ENCODE measurements around the gene ZBTB14.

The ZBTB14 gene

DNA sequence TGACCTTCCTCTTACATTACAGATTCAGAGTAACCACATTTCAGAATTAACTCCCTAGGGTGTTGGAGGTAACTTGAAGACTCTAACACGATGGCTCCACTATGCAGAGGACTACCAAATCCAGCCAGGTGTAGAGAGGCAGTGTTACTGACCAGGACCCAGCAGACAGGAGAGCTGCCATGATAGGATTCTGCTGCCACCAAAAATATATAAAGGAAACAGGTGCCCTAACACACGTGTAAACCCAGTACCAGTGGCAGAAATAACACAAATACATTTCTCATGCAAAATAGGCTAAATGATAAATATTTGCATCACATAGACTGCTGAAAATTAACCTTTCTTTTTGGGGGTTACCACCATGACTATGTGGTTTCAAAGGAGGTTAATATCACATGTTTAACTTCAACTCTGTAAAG lies 7.0 kb downstream of the ZBTB14 start:
- no peak for TF ChIP-seq FOXP2 (optimal IDR thresholded peaks at IDR 0.05; ENCODE audit: borderline replicate concordance, extremely low read depth, extremely low read length, insufficient read depth)
- TF ChIP-seq SIN3A (IDR thresholded peaks at IDR 0.05; ENCODE audit: borderline replicate concordance, insufficient read depth, low read length), result no peak
- TF ChIP-seq POLR2AphosphoS5 (IDR thresholded peaks at IDR 0.05; ENCODE audit: low read depth, low read length), result no peak
- TF ChIP-seq, protein P1, sequence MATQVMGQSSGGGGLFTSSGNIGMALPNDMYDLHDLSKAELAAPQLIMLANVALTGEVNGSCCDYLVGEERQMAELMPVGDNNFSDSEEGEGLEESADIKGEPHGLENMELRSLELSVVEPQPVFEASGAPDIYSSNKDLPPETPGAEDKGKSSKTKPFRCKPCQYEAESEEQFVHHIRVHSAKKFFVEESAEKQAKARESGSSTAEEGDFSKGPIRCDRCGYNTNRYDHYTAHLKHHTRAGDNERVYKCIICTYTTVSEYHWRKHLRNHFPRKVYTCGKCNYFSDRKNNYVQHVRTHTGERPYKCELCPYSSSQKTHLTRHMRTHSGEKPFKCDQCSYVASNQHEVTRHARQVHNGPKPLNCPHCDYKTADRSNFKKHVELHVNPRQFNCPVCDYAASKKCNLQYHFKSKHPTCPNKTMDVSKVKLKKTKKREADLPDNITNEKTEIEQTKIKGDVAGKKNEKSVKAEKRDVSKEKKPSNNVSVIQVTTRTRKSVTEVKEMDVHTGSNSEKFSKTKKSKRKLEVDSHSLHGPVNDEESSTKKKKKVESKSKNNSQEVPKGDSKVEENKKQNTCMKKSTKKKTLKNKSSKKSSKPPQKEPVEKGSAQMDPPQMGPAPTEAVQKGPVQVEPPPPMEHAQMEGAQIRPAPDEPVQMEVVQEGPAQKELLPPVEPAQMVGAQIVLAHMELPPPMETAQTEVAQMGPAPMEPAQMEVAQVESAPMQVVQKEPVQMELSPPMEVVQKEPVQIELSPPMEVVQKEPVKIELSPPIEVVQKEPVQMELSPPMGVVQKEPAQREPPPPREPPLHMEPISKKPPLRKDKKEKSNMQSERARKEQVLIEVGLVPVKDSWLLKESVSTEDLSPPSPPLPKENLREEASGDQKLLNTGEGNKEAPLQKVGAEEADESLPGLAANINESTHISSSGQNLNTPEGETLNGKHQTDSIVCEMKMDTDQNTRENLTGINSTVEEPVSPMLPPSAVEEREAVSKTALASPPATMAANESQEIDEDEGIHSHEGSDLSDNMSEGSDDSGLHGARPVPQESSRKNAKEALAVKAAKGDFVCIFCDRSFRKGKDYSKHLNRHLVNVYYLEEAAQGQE (IDR thresholded peaks at IDR 0.05; ENCODE audit: insufficient read depth in 1 of 2, low read depth in 2 of 2, low read length in 2 of 2), result no peak
- no peak for TF ChIP-seq TAF1 (IDR thresholded peaks at IDR 0.05; ENCODE audit: borderline replicate concordance, insufficient read depth, low read length)

DNA sequence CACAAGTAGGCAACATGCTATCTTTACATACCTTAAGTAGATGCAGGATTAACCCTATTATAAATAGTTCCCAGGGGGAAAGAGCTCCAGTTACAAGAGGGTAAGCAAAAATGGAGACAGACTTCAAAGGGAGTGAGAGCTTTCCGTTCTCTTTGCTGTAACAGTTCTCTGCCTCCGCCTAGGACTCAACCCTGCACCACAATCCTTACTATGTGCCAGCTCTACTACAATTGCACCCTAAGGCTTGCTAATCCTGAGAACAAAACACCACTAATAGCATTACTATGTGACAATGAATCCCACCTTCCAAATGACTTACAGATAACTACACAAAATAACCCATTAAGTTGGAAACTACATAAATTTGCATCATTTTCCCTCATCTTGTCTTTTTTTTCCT lies 7.7 kb downstream of the ZBTB14 start:
- TF ChIP-seq, protein P1 (IDR thresholded peaks at IDR 0.05; ENCODE audit: insufficient read depth in 1 of 2, low read depth in 2 of 2, low read length in 2 of 2), result no peak
- TF ChIP-seq FOXP2 (optimal IDR thresholded peaks at IDR 0.05; ENCODE audit: borderline replicate concordance, extremely low read depth, extremely low read length, insufficient read depth) (no peak), SIN3A (IDR thresholded peaks at IDR 0.05; ENCODE audit: borderline replicate concordance, insufficient read depth, low read length) (no peak), TAF1 (IDR thresholded peaks at IDR 0.05; ENCODE audit: borderline replicate concordance, insufficient read depth, low read length) (no peak), POLR2AphosphoS5 (IDR thresholded peaks at IDR 0.05; ENCODE audit: low read depth, low read length) (no peak)

DNA sequence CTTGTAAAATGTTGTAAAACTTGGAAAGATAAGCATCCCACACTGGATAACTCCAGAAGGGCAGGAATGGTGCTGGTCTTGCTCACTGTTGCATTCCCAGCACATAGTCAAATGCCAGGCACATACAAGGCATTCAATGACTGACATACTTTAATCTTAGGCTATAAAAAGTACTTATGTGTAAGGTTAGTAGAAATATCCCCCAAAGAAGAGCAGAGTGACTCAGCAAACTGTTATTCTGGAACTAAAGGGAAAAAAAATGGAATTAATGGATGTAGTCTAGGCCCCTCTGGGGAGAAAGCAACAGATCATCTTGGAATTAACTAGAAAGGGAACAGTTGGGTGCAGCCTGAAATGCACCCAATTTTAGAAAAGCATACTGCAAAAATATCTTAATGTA lies 9.0 kb downstream of the ZBTB14 start:
- TF ChIP-seq TAF1 (IDR thresholded peaks at IDR 0.05; ENCODE audit: borderline replicate concordance, insufficient read depth, low read length), result no peak
- no peak for TF ChIP-seq FOXP2 (optimal IDR thresholded peaks at IDR 0.05; ENCODE audit: borderline replicate concordance, extremely low read depth, extremely low read length, insufficient read depth)
- TF ChIP-seq SIN3A (IDR thresholded peaks at IDR 0.05; ENCODE audit: borderline replicate concordance, insufficient read depth, low read length), result no peak
- TF ChIP-seq POLR2AphosphoS5 (IDR thresholded peaks at IDR 0.05; ENCODE audit: low read depth, low read length), result no peak
- TF ChIP-seq, protein P1 (IDR thresholded peaks at IDR 0.05; ENCODE audit: insufficient read depth in 1 of 2, low read depth in 2 of 2, low read length in 2 of 2), result no peak

DNA sequence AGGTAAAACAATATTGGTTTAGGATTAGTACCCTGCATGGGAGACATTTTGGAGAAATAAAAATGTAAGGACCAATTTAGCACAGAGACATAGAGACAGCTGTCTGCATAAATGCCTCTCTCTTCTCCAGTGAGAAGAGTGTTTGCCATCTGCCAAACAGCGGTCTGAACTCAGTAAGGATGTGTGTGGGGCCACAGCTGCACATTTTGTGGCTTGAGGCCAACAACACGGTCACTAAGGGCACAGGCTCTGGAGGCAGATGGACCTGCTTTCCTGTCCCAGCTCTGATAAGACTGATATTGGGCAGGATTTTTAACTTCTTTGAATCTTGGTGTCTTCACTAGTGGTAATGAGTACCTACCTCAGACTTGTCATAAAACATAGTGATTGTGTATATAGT lies 10.2 kb downstream of the ZBTB14 start:
- TF ChIP-seq TAF1 (IDR thresholded peaks at IDR 0.05; ENCODE audit: borderline replicate concordance, insufficient read depth, low read length) (no peak), POLR2AphosphoS5 (IDR thresholded peaks at IDR 0.05; ENCODE audit: low read depth, low read length) (no peak), FOXP2 (optimal IDR thresholded peaks at IDR 0.05; ENCODE audit: borderline replicate concordance, extremely low read depth, extremely low read length, insufficient read depth) (no peak), SIN3A (IDR thresholded peaks at IDR 0.05; ENCODE audit: borderline replicate concordance, insufficient read depth, low read length) (no peak)
- TF ChIP-seq, protein P1 (IDR thresholded peaks at IDR 0.05; ENCODE audit: insufficient read depth in 1 of 2, low read depth in 2 of 2, low read length in 2 of 2), result no peak

DNA sequence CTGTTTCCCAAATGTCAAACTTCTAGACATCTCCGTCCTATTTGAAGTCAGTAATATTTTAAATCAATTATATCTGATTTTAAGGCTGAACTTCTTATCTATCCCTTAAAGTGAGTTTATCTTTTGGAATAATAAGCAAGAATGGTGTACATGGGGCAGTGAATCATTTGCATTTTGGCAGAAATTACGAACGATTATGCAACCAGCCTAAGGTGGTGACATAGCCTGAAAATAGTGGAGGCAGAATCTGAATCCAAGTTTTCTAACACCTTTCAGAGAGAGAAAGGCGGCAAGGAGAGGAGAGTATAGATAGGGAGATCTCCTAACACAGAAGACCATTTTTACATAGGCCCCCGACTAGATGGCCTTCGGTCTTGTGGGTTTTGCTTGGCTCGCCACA lies 10.7 kb downstream of the ZBTB14 start:
- TF ChIP-seq FOXP2 (optimal IDR thresholded peaks at IDR 0.05; ENCODE audit: borderline replicate concordance, extremely low read depth, extremely low read length, insufficient read depth) (no peak), SIN3A (IDR thresholded peaks at IDR 0.05; ENCODE audit: borderline replicate concordance, insufficient read depth, low read length) (no peak), TAF1 (IDR thresholded peaks at IDR 0.05; ENCODE audit: borderline replicate concordance, insufficient read depth, low read length) (no peak), POLR2AphosphoS5 (IDR thresholded peaks at IDR 0.05; ENCODE audit: low read depth, low read length) (no peak)
- TF ChIP-seq, protein P1 (IDR thresholded peaks at IDR 0.05; ENCODE audit: insufficient read depth in 1 of 2, low read depth in 2 of 2, low read length in 2 of 2), result no peak
